DND-41 (cell line): Measurements from ENCODE around the gene GJD2.

Source experiments
- ATAC-seq: fragments of 200-7000 bp; cut with Tn5 transposase; 3 replicates; pipeline ENCODE4 v1.9.1; 2021; ENCODE audit warnings: low read depth; ENCODE audit not compliant: insufficient read depth
- DNase-seq: peaks from one replicate; pipeline ENCODE4 v3.0.0-alpha.2; 2020
- H2AFZ ChIP-seq: 2 replicates; pipeline ENCODE4 v1.6.0; 2012; ENCODE audit warnings: low read depth, low read length
- H3K27ac ChIP-seq: 2 replicates; pipeline ENCODE4 v1.5.1; 2012; ENCODE audit warnings: low read length, inconsistent platforms
- H3K27me3 ChIP-seq: fragments of 200-600 bp; sonication (generic); 2 replicates; pipeline ENCODE4 v1.6.0; 2012; ENCODE audit warnings: low read length, mild to moderate bottlenecking, inconsistent platforms; ENCODE audit not compliant: insufficient read depth, poor library complexity
- H3K36me3 ChIP-seq: 2 replicates; pipeline ENCODE4 v1.5.1; 2012; ENCODE audit warnings: low read length, inconsistent platforms; ENCODE audit not compliant: insufficient read depth
- H3K4me1 ChIP-seq: 2 replicates; pipeline ENCODE4 v1.5.1; 2012; ENCODE audit warnings: mild to moderate bottlenecking, low read length; ENCODE audit not compliant: insufficient read depth
- H3K4me2 ChIP-seq: 2 replicates; pipeline ENCODE4 v1.6.0; 2012; ENCODE audit warnings: mild to moderate bottlenecking, moderate library complexity, low read length, inconsistent platforms; ENCODE audit not compliant: insufficient read depth
- H3K4me3 ChIP-seq, 2 experiments: fragments of 200-600 bp in 1 of 2; shearing (Covaris generic) in 1 of 2; 2 replicates each; pipeline ENCODE4 v1.5.1; 2012 to 2016; ENCODE audit warnings: inconsistent platforms in 2 of 2, low read length in 2 of 2, mild to moderate bottlenecking in 2 of 2, low read depth in 1 of 2, moderate library complexity in 1 of 2
- H3K79me2 ChIP-seq: 2 replicates; pipeline ENCODE4 v1.6.0; 2012; ENCODE audit warnings: low read length, inconsistent platforms; ENCODE audit not compliant: insufficient read depth
- H3K9ac ChIP-seq: 2 replicates; pipeline ENCODE4 v1.6.0; 2012; ENCODE audit warnings: low read depth, mild to moderate bottlenecking, inconsistent platforms, low read length, moderate library complexity
- H3K9me3 ChIP-seq: 2 replicates; pipeline ENCODE4 v1.5.1; 2012; ENCODE audit warnings: low read length, moderate library complexity, mild to moderate bottlenecking, inconsistent platforms; ENCODE audit not compliant: insufficient read depth, severe bottlenecking
- H4K20me1 ChIP-seq: 2 replicates; pipeline ENCODE4 v1.6.0; 2012; ENCODE audit warnings: low read length; ENCODE audit not compliant: insufficient read depth
- EZH2 ChIP-seq: IDR thresholded peaks from 3 replicates; pipeline ENCODE4 v1.6.1; 2012; ENCODE audit warnings: borderline replicate concordance, low read depth, mild to moderate bottlenecking, moderate library complexity, low read length, inconsistent platforms; ENCODE audit not compliant: severe bottlenecking
- TF ChIP-seq, protein P1 (sequence below): IDR thresholded peaks from 2 replicates; pipeline ENCODE4 v1.5.1; 2012; ENCODE audit warnings: borderline replicate concordance, low read length, moderate library complexity, mild to moderate bottlenecking; ENCODE audit not compliant: poor library complexity, severe bottlenecking; ENCODE audit errors: extremely low read depth

The GJD2 gene

GRCh38 chr15:34802371-34802770, 47.6 kb upstream of the GJD2 start:
- TF ChIP-seq EZH2 = no peak
- TF ChIP-seq, protein P1, sequence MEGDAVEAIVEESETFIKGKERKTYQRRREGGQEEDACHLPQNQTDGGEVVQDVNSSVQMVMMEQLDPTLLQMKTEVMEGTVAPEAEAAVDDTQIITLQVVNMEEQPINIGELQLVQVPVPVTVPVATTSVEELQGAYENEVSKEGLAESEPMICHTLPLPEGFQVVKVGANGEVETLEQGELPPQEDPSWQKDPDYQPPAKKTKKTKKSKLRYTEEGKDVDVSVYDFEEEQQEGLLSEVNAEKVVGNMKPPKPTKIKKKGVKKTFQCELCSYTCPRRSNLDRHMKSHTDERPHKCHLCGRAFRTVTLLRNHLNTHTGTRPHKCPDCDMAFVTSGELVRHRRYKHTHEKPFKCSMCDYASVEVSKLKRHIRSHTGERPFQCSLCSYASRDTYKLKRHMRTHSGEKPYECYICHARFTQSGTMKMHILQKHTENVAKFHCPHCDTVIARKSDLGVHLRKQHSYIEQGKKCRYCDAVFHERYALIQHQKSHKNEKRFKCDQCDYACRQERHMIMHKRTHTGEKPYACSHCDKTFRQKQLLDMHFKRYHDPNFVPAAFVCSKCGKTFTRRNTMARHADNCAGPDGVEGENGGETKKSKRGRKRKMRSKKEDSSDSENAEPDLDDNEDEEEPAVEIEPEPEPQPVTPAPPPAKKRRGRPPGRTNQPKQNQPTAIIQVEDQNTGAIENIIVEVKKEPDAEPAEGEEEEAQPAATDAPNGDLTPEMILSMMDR = no peak
- ATAC-seq (no peak), DNase-seq (no peak)
- H3K27ac ChIP-seq = no peak overlapping the region
- no peaks in the 10 kb centered on the region for H3K4me1 ChIP-seq
- H3K36me3 ChIP-seq = no peaks in the 10 kb centered on the region
- H4K20me1 ChIP-seq = no peaks in the 10 kb centered on the region
- H3K27me3 ChIP-seq = peaks cover 4% of the 10 kb centered on the region
- H3K9me3 ChIP-seq = no peaks in the 10 kb centered on the region
- no peak overlapping the region for H3K9ac ChIP-seq
- H3K79me2 ChIP-seq = no peaks in the 10 kb centered on the region
- H2AFZ ChIP-seq = no peak overlapping the region
- no peak overlapping the region for H3K4me2 ChIP-seq
- no peak overlapping the region for H3K4me3 ChIP-seq

DNA sequence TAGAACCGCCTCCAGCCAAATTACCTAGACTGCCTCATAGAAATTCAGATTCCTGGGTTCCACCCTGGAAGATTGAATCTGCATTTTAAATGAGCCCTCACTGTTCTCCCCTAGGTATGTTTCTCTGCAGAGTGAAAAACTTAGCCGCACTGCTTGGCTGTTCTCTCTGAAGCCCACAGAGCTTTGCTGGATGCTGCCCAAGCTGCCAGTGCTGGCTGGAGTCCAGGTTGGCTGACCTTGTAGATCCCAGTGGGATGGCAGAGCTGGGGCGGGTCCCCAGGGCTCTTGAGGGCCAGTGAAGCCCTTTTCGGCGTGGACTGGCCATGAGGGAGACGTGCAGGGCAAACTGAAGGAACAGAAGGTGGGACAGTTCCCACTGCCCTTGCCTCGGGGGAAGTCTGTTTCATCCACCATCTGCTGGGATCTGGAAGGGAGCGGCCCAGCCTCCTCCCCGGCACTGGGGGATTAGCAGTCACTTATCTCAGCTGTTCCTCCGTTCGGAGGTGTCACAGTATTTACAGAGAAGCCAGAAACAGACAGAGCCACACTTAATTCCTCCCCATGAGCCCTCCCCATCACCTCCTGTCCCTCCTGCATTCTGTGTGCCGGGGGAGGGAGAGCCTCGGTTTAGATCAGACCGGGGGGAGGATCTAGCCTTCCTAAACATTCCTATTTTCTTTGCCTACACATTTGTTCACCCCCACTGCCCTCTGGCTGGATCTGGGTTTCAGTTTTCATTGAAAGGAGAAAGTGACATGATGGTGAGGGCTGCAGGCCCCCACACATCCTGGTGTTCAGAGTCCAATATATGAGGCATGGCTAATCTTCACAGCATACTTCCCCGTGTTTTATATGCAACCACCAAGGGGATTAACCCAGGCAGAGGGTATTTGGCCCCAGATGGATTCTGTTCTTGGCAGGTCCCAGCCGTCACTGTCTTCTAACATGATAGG, 44.6 kb upstream of the GJD2 start:
- no peaks in the 10 kb centered on the region for H3K79me2 ChIP-seq
- H3K27me3 ChIP-seq = peaks cover 7% of the 10 kb centered on the region
- H2AFZ ChIP-seq = no peak overlapping the region
- H3K9ac ChIP-seq = no peak overlapping the region
- no peak overlapping the region for H3K27ac ChIP-seq
- TF ChIP-seq, protein P1 = no peak
- no peak for TF ChIP-seq EZH2
- H3K4me2 ChIP-seq = no peak overlapping the region
- no peaks in the 10 kb centered on the region for H4K20me1 ChIP-seq
- DNase-seq (no peak), ATAC-seq (no peak)
- H3K9me3 ChIP-seq = no peaks in the 10 kb centered on the region
- no peak overlapping the region for H3K4me3 ChIP-seq
- H3K4me1 ChIP-seq = no peaks in the 10 kb centered on the region
- H3K36me3 ChIP-seq = no peaks in the 10 kb centered on the region

DNA sequence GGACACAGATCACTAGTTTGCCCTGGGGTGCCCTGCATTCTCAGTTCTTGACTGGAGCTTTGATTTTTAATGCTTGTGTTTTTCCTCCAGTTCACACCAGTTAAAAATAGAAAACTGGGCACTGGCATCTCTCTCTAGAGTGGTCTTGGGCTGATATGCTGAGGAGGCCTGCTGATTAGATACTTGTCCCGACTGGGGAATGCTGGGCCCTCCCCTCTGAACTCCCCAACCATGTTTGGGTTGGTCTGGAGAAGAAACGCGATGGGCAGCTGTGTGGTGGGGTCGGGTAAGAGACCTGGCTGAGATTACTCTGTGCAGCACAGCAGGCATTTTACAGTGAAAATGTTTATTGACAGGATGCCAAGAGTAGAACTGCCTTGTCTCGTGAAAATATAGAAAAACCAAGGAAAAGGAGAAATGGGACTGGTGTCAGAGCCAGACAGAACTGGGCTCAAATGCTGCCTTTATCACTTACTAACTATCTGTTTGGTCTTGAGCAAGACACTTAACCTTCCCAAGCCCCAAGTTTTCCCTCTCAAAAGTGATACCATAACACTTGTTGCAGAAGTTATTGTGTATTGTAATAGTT, 42.1 kb upstream of the GJD2 start:
- no peaks in the 10 kb centered on the region for H3K4me1 ChIP-seq
- no peak overlapping the region for H3K4me3 ChIP-seq
- DNase-seq (no peak), ATAC-seq (no peak)
- H3K27me3 ChIP-seq = peaks cover 7% of the 10 kb centered on the region
- no peak overlapping the region for H3K9ac ChIP-seq
- no peak overlapping the region for H3K4me2 ChIP-seq
- H4K20me1 ChIP-seq = no peaks in the 10 kb centered on the region
- H3K27ac ChIP-seq = no peak overlapping the region
- H3K36me3 ChIP-seq = no peaks in the 10 kb centered on the region
- H3K79me2 ChIP-seq = no peaks in the 10 kb centered on the region
- no peak overlapping the region for H2AFZ ChIP-seq
- H3K9me3 ChIP-seq = no peaks in the 10 kb centered on the region
- TF ChIP-seq, protein P1 = no peak
- TF ChIP-seq EZH2 = no peak
